HUES6 (cell line): ENCODE data around the gene MEPCE.
A peak's percentile ranks its signal among the peaks of the same experiment; 100 is the strongest.

Source experiments
- H3K27ac ChIP-seq: 2 replicates; pipeline ENCODE4 v1.7.0; 2013; ENCODE audit warnings: low read depth, mild to moderate bottlenecking, low read length, inconsistent platforms
- H3K27me3 ChIP-seq: 2 replicates; pipeline ENCODE4 v1.6.1; 2013; ENCODE audit warnings: low read length; ENCODE audit not compliant: control insufficient read depth, insufficient read depth
- H3K36me3 ChIP-seq: 2 replicates; pipeline ENCODE4 v1.6.1; 2013; ENCODE audit warnings: low read length; ENCODE audit not compliant: control insufficient read depth, insufficient read depth
- H3K4me1 ChIP-seq: 2 replicates; pipeline ENCODE4 v1.6.1; 2013; ENCODE audit warnings: low read length; ENCODE audit not compliant: control insufficient read depth, insufficient read depth
- H3K4me3 ChIP-seq: 2 replicates; pipeline ENCODE4 v1.5.1; 2013; ENCODE audit warnings: low read depth, low read length
- H3K9ac ChIP-seq: one replicate; pipeline ENCODE4 v1.6.1; 2013; ENCODE audit warnings: mild to moderate bottlenecking, low read length
- H3K9me3 ChIP-seq: 2 replicates; pipeline ENCODE4 v1.6.1; 2013; ENCODE audit warnings: low read depth, low read length; ENCODE audit not compliant: control insufficient read depth, insufficient read depth

Gene MEPCE

GRCh38 chr7:100427762-100428198 is 1.9 kb upstream of the MEPCE start:
- no peaks in the 10 kb centered on the region for H3K9me3 ChIP-seq
- H3K27me3 ChIP-seq = peaks cover 5% of the 10 kb centered on the region; the same call in 1 of the 2 replicates
- peaks cover 18% of the 10 kb centered on the region for H3K4me1 ChIP-seq
- peaks cover 22% of the 10 kb centered on the region for H3K36me3 ChIP-seq
- no peak overlapping the region for H3K9ac ChIP-seq
- peak overlapping the region; percentile 82; the same call in 1 of the 2 replicates for H3K4me3 ChIP-seq
- no peak overlapping the region for H3K27ac ChIP-seq

GRCh38 chr7:100428199-100428966 is 1.2 kb upstream of the MEPCE start, which contains the start of gene ZCWPW1:
ZCWPW1 (minus strand) TSS chr7:100428703; CDS start chr7:100420649, 8,054 bp downstream.
- peak within 1 kb of the TSS; percentile 95 for H3K9ac ChIP-seq
- peaks cover 18% of the 10 kb centered on the region for H3K4me1 ChIP-seq
- peaks cover 28% of the 10 kb centered on the region for H3K36me3 ChIP-seq
- H3K4me3 ChIP-seq = peak within 1 kb of the TSS; percentile 82
- H3K27me3 ChIP-seq = peaks cover 5% of the 10 kb centered on the region; the same call in 1 of the 2 replicates
- H3K9me3 ChIP-seq = no peaks in the 10 kb centered on the region
- H3K27ac ChIP-seq = peak within 1 kb of the TSS; percentile 98

- Histone ChIP-seq H3K27ac (peak overlapping the region; percentile 98), H3K36me3 (peaks cover 35% of the 10 kb centered on the region), H3K9ac (peak overlapping the region; percentile 95), H3K4me3 (peak overlapping the region; percentile 82), H3K9me3 (no peaks in the 10 kb centered on the region), H3K27me3 (peaks cover 5% of the 10 kb centered on the region; the same call in 1 of the 2 replicates), H3K4me1 (peaks cover 22% of the 10 kb centered on the region)
Observed at GRCh38 chr7:100428967-100429636, 529 bp upstream of the MEPCE start.

GRCh38 chr7:100430493-100431285 is 1.1 kb downstream of the MEPCE start:
- H3K4me1 ChIP-seq = peaks cover 26% of the 10 kb centered on the region
- H3K4me3 ChIP-seq = peak overlapping the region; percentile 78
- peak overlapping the region; percentile 98 for H3K27ac ChIP-seq
- H3K9ac ChIP-seq = peak overlapping the region; percentile 55
- H3K27me3 ChIP-seq = peaks cover 5% of the 10 kb centered on the region; the same call in 1 of the 2 replicates
- H3K9me3 ChIP-seq = no peaks in the 10 kb centered on the region
- peaks cover 43% of the 10 kb centered on the region for H3K36me3 ChIP-seq

GRCh38 chr7:100431286-100431735 is 1.7 kb downstream of the MEPCE start:
- H3K36me3 ChIP-seq = peaks cover 43% of the 10 kb centered on the region
- peak overlapping the region; percentile 78 for H3K4me3 ChIP-seq
- H3K9ac ChIP-seq = peak overlapping the region; percentile 33
- H3K4me1 ChIP-seq = peaks cover 26% of the 10 kb centered on the region
- no peaks in the 10 kb centered on the region for H3K9me3 ChIP-seq
- peaks cover 5% of the 10 kb centered on the region; the same call in 1 of the 2 replicates for H3K27me3 ChIP-seq
- H3K27ac ChIP-seq = 0 out of 2 replicates have a peak overlapping the region, but pooled peaks have one; percentile 98

- peak overlapping the region; percentile 20 for H3K9ac ChIP-seq
- peaks cover 26% of the 10 kb centered on the region for H3K4me1 ChIP-seq
- H3K9me3 ChIP-seq = no peaks in the 10 kb centered on the region
- peak overlapping the region; percentile 78; the same call in 1 of the 2 replicates for H3K4me3 ChIP-seq
- peaks cover 43% of the 10 kb centered on the region for H3K36me3 ChIP-seq
- H3K27me3 ChIP-seq = peaks cover 5% of the 10 kb centered on the region; the same call in 1 of the 2 replicates
- no peak overlapping the region for H3K27ac ChIP-seq
Observed at GRCh38 chr7:100432053-100432452, 2.4 kb downstream of the MEPCE start.

- H3K4me1 ChIP-seq = peaks cover 26% of the 10 kb centered on the region
- no peak overlapping the region for H3K27ac ChIP-seq
- peaks cover 43% of the 10 kb centered on the region for H3K36me3 ChIP-seq
- H3K9me3 ChIP-seq = no peaks in the 10 kb centered on the region
- H3K9ac ChIP-seq = no peak overlapping the region
- peaks cover 2% of the 10 kb centered on the region; the same call in 1 of the 2 replicates for H3K27me3 ChIP-seq
- H3K4me3 ChIP-seq = no peak overlapping the region
Observed at GRCh38 chr7:100432621-100433275, 3.1 kb downstream of the MEPCE start.

- Histone ChIP-seq H3K4me3 (no peak overlapping the region), H3K36me3 (peaks cover 43% of the 10 kb centered on the region), H3K9me3 (no peaks in the 10 kb centered on the region), H3K9ac (no peak overlapping the region), H3K27me3 (no peaks in the 10 kb centered on the region), H3K27ac (no peak overlapping the region), H3K4me1 (peaks cover 26% of the 10 kb centered on the region)
Observed at GRCh38 chr7:100433276-100433591, 3.6 kb downstream of the MEPCE start.

- H3K4me3 ChIP-seq = no peak overlapping the region
- no peak overlapping the region for H3K27ac ChIP-seq
- H3K27me3 ChIP-seq = no peaks in the 10 kb centered on the region
- H3K4me1 ChIP-seq = peaks cover 26% of the 10 kb centered on the region
- no peak overlapping the region for H3K9ac ChIP-seq
- peaks cover 43% of the 10 kb centered on the region for H3K36me3 ChIP-seq
- H3K9me3 ChIP-seq = no peaks in the 10 kb centered on the region
Observed at GRCh38 chr7:100433592-100434296, 4.1 kb downstream of the MEPCE start.
